Natural killer cell (primary cell): Measurements from ENCODE around the gene C10orf53. TPM values are rescaled to one million over a fixed set of nuclear protein-coding genes. Genes with fewer than 3 reads are reported as not detected.

Source experiments
- ATAC-seq, 3 donors: fragments of 150-1000 bp in 2 of 3; fragments of 200-7000 bp in 1 of 3; cut with Tn5 transposase; 1 replicate in 1 of 3; 2 replicates in 2 of 3; pipeline ENCODE4 v1.10.0; 2021; ENCODE audit warnings: mild to moderate bottlenecking in 2 of 3, moderate library complexity in 2 of 3
- DNase-seq, 2 donors: peaks; one replicate each; pipeline versions ENCODE4 v3.0.0 to v3.0.0-alpha.2; 2013 to 2021; ENCODE audit warnings: mixed read lengths in 1 of 2
- H3K27ac ChIP-seq: one replicate; pipeline ENCODE4 v1.5.1; 2013; ENCODE audit warnings: mild to moderate bottlenecking, low read length
- H3K27me3 ChIP-seq: one replicate; pipeline ENCODE4 v1.6.1; 2013; ENCODE audit warnings: low read length; ENCODE audit not compliant: control insufficient read depth, insufficient read depth
- H3K36me3 ChIP-seq: one replicate; pipeline ENCODE4 v1.6.1; 2013; ENCODE audit warnings: low read length; ENCODE audit not compliant: control insufficient read depth, insufficient read depth
- H3K4me1 ChIP-seq: one replicate; pipeline ENCODE4 v1.6.1; 2013; ENCODE audit warnings: low read length; ENCODE audit not compliant: control insufficient read depth, insufficient read depth
- H3K4me3 ChIP-seq: one replicate; pipeline ENCODE4 v1.5.1; 2013; ENCODE audit warnings: low read length
- H3K9me3 ChIP-seq: one replicate; pipeline ENCODE4 v1.6.1; 2013; ENCODE audit warnings: low read length; ENCODE audit not compliant: control insufficient read depth, insufficient read depth
- H3K27ac Mint-ChIP-seq, 2 donors: one replicate each; pipeline ENCODE4 v1.8.0; 2022; ENCODE audit warnings: mild to moderate bottlenecking in 2 of 2, mixed read lengths in 2 of 2, moderate library complexity in 1 of 2
- H3K27me3 Mint-ChIP-seq, 2 donors: one replicate each; pipeline ENCODE4 v1.8.0; 2022; ENCODE audit warnings: low read depth in 2 of 2, mixed read lengths in 2 of 2
- H3K36me3 Mint-ChIP-seq: one replicate; pipeline ENCODE4 v1.8.0; 2022; ENCODE audit warnings: mixed read lengths
- H3K4me1 Mint-ChIP-seq, 2 donors: one replicate each; pipeline ENCODE4 v1.8.0; 2022; ENCODE audit warnings: mixed read lengths in 2 of 2
- H3K4me3 Mint-ChIP-seq: one replicate; pipeline ENCODE4 v1.8.0; 2022; ENCODE audit warnings: mild to moderate bottlenecking, moderate library complexity, mixed read lengths
- H3K9me3 Mint-ChIP-seq, 2 donors: one replicate each; pipeline ENCODE4 v1.8.0; 2022; ENCODE audit warnings: mixed read lengths in 2 of 2
- WGBS: methylation state at CpG from one replicate; pipeline ENCODE4 v1.1.7; 2013; ENCODE audit warnings: missing lambda C conversion rate; ENCODE audit not compliant: insufficient coverage; 5-methylcytosine and 5-hydroxymethylcytosine counted together
- intact Hi-C: fragments of 100-400 bp; cut with micrococcal nuclease; formaldehyde crosslinking; loops from one replicate; pipeline ENCODE4 v1.14.2; 2022
- total RNA-seq, 4 donors: library from RNA; stranded (reverse); fragments of 120-200 nt in 1 of 4; gene quantifications; one replicate each; pipeline versions ENCODE4 v1.2.3 to v1.2.4, GENCODE V29; 2013 to 2022
- TF ChIP-seq, protein P1 (sequence below): fragments of 200-600 bp; IDR thresholded peaks from one replicate; pipeline ENCODE4 v1.8.0; 2022; ENCODE audit warnings: antibody characterized with exemption

C10orf53 gene
- total RNA-seq, 3 donors from 2014 or later (not counting 1 experiment from before 2014, with no cell fraction given), result not detected

DNA sequence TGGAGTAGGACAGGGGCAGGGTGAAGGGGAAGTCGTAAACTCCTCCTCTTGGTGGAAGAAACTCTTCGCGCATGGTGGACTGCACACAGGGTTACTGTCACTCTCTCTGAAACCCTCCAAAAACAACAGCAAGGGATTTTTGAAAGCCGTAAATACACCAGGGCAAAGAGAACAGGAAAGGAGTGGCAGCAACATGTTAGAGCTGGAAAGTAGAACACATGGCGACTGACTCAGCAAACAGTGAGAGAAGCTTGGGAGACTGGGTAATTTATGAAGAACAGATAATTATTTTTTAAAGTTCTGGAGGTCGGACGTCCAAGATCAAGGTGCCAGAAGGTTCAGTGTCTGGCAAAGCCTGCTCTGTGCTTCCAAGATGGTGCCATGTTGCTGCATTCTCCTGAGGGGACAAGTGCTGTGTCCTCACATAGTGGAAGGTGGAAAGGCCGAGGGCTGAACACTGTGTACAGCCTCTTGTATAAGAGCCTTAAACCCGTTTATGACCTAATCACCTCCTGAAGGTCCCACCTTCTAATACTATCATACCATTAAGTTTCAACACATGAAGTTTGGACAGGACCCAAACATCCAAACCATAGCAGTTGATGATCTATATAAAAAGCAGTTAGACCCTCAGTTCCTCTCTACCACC is 22.5 kb upstream of the C10orf53 start:
- Mint-ChIP-seq H3K27me3 (peaks cover 13 to 33% of the 10 kb centered on the region in 2 donors), H3K36me3 (peaks cover 16% of the 10 kb centered on the region), H3K9me3 (peaks cover 5 to 11% of the 10 kb centered on the region in 2 donors), H3K4me3 (no peak overlapping the region), H3K27ac (no peak overlapping the region), H3K4me1 (no peaks in the 10 kb centered on the region)
- 77% methylated on average over 9 of the region's 9 CpGs for WGBS
- peaks cover 9% of the 10 kb centered on the region for H3K4me1 ChIP-seq
- no peak overlapping the region for H3K4me3 ChIP-seq
- ATAC-seq (no peak), DNase-seq (no peak)
- no peak overlapping the region for H3K27ac ChIP-seq
- H3K9me3 ChIP-seq, result no peaks in the 10 kb centered on the region
- H3K36me3 ChIP-seq, result no peaks in the 10 kb centered on the region
- H3K27me3 ChIP-seq, result peaks cover 2% of the 10 kb centered on the region
- TF ChIP-seq, protein P1, sequence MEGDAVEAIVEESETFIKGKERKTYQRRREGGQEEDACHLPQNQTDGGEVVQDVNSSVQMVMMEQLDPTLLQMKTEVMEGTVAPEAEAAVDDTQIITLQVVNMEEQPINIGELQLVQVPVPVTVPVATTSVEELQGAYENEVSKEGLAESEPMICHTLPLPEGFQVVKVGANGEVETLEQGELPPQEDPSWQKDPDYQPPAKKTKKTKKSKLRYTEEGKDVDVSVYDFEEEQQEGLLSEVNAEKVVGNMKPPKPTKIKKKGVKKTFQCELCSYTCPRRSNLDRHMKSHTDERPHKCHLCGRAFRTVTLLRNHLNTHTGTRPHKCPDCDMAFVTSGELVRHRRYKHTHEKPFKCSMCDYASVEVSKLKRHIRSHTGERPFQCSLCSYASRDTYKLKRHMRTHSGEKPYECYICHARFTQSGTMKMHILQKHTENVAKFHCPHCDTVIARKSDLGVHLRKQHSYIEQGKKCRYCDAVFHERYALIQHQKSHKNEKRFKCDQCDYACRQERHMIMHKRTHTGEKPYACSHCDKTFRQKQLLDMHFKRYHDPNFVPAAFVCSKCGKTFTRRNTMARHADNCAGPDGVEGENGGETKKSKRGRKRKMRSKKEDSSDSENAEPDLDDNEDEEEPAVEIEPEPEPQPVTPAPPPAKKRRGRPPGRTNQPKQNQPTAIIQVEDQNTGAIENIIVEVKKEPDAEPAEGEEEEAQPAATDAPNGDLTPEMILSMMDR, result no peak
- intact Hi-C loops, result no loop called here

GRCh38 chr10:49657606-49658005 is 21.8 kb upstream of the C10orf53 start:
- WGBS, result 100% methylated on average over 1 of the region's 1 CpG
- Mint-ChIP-seq H3K4me3 (no peak overlapping the region), H3K27ac (no peak overlapping the region), H3K36me3 (peaks cover 16% of the 10 kb centered on the region), H3K4me1 (no peaks in the 10 kb centered on the region), H3K27me3 (peaks cover 10 to 33% of the 10 kb centered on the region in 2 donors), H3K9me3 (peaks cover 5 to 11% of the 10 kb centered on the region in 2 donors)
- H3K4me1 ChIP-seq, result peaks cover 9% of the 10 kb centered on the region
- no peak overlapping the region for H3K4me3 ChIP-seq
- TF ChIP-seq, protein P1, result no peak
- H3K36me3 ChIP-seq, result no peaks in the 10 kb centered on the region
- no peaks in the 10 kb centered on the region for H3K9me3 ChIP-seq
- DNase-seq (no peak), ATAC-seq (no peak)
- intact Hi-C loops, result no loop called here
- H3K27me3 ChIP-seq, result peaks cover 2% of the 10 kb centered on the region
- no peak overlapping the region for H3K27ac ChIP-seq

- no peaks in the 10 kb centered on the region for H3K36me3 ChIP-seq
- TF ChIP-seq, protein P1, result no peak
- H3K4me1 Mint-ChIP-seq, result no peaks in the 10 kb centered on the region
- H3K27ac Mint-ChIP-seq, result no peak overlapping the region
- H3K9me3 ChIP-seq, result no peaks in the 10 kb centered on the region
- 63% methylated on average over 7 of the region's 8 CpGs for WGBS
- peaks cover 5 to 11% of the 10 kb centered on the region in 2 donors for H3K9me3 Mint-ChIP-seq
- intact Hi-C loops, result no loop called here
- peaks cover 16% of the 10 kb centered on the region for H3K36me3 Mint-ChIP-seq
- ATAC-seq (no peak), DNase-seq (no peak)
- no peak overlapping the region for H3K27ac ChIP-seq
- H3K27me3 Mint-ChIP-seq, result peaks cover 9 to 25% of the 10 kb centered on the region in 2 donors
- no peak overlapping the region for H3K4me3 ChIP-seq
- H3K4me3 Mint-ChIP-seq, result no peak overlapping the region
- no peaks in the 10 kb centered on the region for H3K4me1 ChIP-seq
- no peaks in the 10 kb centered on the region for H3K27me3 ChIP-seq
Observed at GRCh38 chr10:49661140-49661856, 18.2 kb upstream of the C10orf53 start.
